GM21526 (cell line): ENCODE data around the gene USP17L29.
"Not testable (repeated sequence)": the region's sequence is repeated elsewhere in the genome, so short reads cannot be mapped to it uniquely, and the experiment has no call there.

Source experiments
- ATAC-seq: cut with Tn5 transposase; IDR thresholded peaks from one replicate; pipeline ENCODE4 v1.9.1; 2021; ENCODE audit warnings: moderate library complexity; ENCODE audit not compliant: unreplicated experiment, low FRiP score

USP17L29 gene

GRCh38 chr4:9353338-9353737 lies at the start of gene USP17L29:
Gene USP17L29, plus strand, starts transcription at chr4:9353638. Its CDS starts 0 bp downstream, at chr4:9353638.
- ATAC-seq = not testable (repeated sequence)

GRCh38 chr4:9324191-9324590 lies 29.2 kb upstream of the USP17L29 start:
- ATAC-seq = not testable (repeated sequence)

- ATAC-seq = not testable (repeated sequence)
Observed at GRCh38 chr4:9324865-9325264, 28.6 kb upstream of the USP17L29 start, which contains the start of gene USP17L24. Gene USP17L24, plus strand, starts transcription at chr4:9325165. Its CDS starts 0 bp downstream, at chr4:9325165.

- ATAC-seq = not testable (repeated sequence)
Observed at GRCh38 chr4:9329611-9330010, 23.8 kb upstream of the USP17L29 start, which contains the start of gene USP17L25. Gene USP17L25, plus strand, starts transcription at chr4:9329911. Its CDS starts 0 bp downstream, at chr4:9329911.

GRCh38 chr4:9334358-9334757 lies 19.1 kb upstream of the USP17L29 start, which contains the start of gene USP17L26:
Gene USP17L26, plus strand, starts transcription at chr4:9334658. Its CDS starts 0 bp downstream, at chr4:9334658.
- ATAC-seq = not testable (repeated sequence)

GRCh38 chr4:9339103-9339502 lies 14.3 kb upstream of the USP17L29 start, which contains the start of gene USP17L5:
Gene USP17L5, plus strand, starts transcription at chr4:9339403. Its CDS starts 0 bp downstream, at chr4:9339403.
- not testable (repeated sequence) for ATAC-seq

GRCh38 chr4:9343848-9344247 lies 9.6 kb upstream of the USP17L29 start, which contains the start of gene USP17L27:
Gene USP17L27, plus strand, starts transcription at chr4:9344148. Its CDS starts 0 bp downstream, at chr4:9344148.
- not testable (repeated sequence) for ATAC-seq

DNA sequence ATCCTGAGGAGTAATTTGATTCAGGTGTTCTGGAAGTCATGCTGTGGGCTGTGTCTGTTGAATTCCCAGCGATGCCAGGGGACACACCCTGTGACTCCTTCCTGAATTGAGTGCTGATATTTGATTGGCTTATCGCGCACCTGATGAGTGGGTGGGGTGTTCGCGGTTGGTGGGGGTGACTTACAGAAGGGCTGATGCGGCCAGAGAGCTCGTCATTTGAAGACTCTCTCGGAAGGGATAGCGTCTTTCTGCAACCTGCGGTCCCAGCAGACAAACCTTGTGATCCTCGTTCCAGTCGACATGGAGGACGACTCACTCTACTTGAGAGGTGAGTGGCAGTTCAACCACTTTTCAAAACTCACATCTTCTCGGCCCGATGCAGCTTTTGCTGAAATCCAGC lies 4.8 kb upstream of the USP17L29 start, which contains the start of gene USP17L28:
USP17L28 (plus strand) TSS at position 301 of the 400 bp plus-strand sequence; CDS start at position 301, 0 bp downstream.
- not testable (repeated sequence) for ATAC-seq

GRCh38 chr4:9350866-9351265 lies 2.6 kb upstream of the USP17L29 start:
- ATAC-seq = not testable (repeated sequence)

DNA sequence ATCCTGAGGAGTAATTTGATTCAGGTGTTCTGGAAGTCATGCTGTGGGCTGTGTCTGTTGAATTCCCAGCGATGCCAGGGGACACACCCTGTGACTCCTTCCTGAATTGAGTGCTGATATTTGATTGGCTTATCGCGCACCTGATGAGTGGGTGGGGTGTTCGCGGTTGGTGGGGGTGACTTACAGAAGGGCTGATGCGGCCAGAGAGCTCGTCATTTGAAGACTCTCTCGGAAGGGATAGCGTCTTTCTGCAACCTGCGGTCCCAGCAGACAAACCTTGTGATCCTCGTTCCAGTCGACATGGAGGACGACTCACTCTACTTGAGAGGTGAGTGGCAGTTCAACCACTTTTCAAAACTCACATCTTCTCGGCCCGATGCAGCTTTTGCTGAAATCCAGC lies 9.4 kb downstream of the USP17L29 start, which contains the start of gene USP17L30:
USP17L30 (plus strand) TSS at position 301 of the 400 bp plus-strand sequence; CDS start at position 301, 0 bp downstream.
- not testable (repeated sequence) for ATAC-seq

- ATAC-seq = not testable (repeated sequence)
Observed at GRCh38 chr4:9379881-9380280, 26.4 kb downstream of the USP17L29 start.

GRCh38 chr4:9381012-9381534 lies 27.6 kb downstream of the USP17L29 start:
- not testable (repeated sequence) for ATAC-seq

DNA sequence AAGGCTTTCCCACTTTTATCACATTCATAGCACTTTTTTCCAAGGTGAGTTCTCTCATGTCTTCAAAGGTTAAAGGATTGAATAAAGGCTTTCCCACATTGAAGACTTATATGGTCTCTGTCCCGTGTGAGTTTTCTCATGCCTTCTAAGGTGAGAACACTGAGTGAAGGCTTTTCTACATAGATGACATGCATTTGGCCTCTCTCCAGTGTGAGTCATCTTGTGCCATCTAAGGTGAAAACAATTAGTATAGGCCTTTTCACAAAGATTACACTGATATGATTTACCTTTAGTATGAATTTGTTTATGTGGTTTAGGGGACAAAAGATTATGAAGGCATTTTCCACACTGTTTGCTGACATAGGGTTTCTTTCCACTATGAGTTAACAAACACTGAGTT lies 30.7 kb downstream of the USP17L29 start:
- no peak for ATAC-seq

- not testable (repeated sequence) for ATAC-seq
Observed at GRCh38 chr4:9389001-9389400, 35.6 kb downstream of the USP17L29 start.
